Measurements from ENCODE around the gene DOCK1. TPM values are rescaled to one million over a fixed set of nuclear protein-coding genes. Genes with fewer than 3 reads are reported as not detected.

Gene DOCK1
- total RNA-seq, 2 experiments from 2014 or later = 0.14 to 0.18 TPM

DNA sequence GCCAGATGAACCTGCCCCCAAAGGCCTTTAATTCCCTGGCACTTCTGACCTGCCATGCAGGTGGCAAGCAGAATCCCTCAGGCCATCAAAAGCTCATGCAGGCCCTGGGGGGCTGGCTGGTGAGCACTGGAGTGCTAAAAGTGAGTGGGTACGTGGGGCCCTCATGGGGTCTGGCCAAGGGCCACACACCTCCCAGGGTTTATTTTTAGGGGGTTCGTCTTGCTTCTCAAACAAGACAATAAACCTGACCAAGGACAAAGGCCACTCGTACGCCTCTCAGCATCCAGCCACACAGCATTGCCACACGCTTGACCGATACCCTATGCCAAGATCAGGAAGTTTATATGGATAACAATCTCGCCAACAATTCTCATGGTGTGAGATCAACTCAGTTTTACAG lies 33.1 kb upstream of the DOCK1 start:
- TF ChIP-seq, protein P1, sequence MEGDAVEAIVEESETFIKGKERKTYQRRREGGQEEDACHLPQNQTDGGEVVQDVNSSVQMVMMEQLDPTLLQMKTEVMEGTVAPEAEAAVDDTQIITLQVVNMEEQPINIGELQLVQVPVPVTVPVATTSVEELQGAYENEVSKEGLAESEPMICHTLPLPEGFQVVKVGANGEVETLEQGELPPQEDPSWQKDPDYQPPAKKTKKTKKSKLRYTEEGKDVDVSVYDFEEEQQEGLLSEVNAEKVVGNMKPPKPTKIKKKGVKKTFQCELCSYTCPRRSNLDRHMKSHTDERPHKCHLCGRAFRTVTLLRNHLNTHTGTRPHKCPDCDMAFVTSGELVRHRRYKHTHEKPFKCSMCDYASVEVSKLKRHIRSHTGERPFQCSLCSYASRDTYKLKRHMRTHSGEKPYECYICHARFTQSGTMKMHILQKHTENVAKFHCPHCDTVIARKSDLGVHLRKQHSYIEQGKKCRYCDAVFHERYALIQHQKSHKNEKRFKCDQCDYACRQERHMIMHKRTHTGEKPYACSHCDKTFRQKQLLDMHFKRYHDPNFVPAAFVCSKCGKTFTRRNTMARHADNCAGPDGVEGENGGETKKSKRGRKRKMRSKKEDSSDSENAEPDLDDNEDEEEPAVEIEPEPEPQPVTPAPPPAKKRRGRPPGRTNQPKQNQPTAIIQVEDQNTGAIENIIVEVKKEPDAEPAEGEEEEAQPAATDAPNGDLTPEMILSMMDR (IDR thresholded peaks at IDR 0.05) = no peak
- intact Hi-C loops (cut with micrococcal nuclease) = no loop called here
- Mint-ChIP-seq H3K4me1 (ENCODE audit: low read depth) (no peaks in the 10 kb centered on the region), H3K27ac (no peak overlapping the region), H3K36me3 (ENCODE audit: low read depth) (no peaks in the 10 kb centered on the region), H3K27me3 (no peaks in the 10 kb centered on the region), H3K4me3 (no peak overlapping the region), H3K9me3 (peaks cover 1% of the 10 kb centered on the region)
- ChIA-PET POLR2A (no interaction called here), CTCF (no interaction called here)
- DNase-seq (no peak), ATAC-seq (no peak)

DNA sequence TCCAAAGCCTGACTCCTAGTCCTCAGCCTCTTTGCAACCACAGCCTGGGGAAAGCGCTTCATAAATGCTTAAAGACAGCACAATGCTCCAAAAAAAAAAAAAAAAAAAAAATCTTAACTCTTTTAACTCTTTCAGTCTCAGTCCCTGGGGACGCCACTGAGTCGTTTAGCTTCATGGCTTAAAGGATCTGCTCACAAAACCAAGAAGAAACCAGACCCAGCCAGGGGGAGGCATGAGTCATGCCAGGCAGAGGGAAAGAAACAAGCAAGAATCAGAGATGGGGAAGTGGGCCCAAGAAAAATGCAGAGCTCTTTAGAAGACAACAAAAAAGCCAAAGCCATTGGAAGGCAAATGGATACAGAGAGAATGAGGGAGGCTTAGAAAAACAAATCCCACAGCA lies 32.5 kb upstream of the DOCK1 start:
- Mint-ChIP-seq H3K4me3 (no peak overlapping the region), H3K27me3 (no peaks in the 10 kb centered on the region), H3K4me1 (ENCODE audit: low read depth) (no peaks in the 10 kb centered on the region), H3K27ac (no peak overlapping the region), H3K36me3 (ENCODE audit: low read depth) (no peaks in the 10 kb centered on the region), H3K9me3 (peaks cover 1% of the 10 kb centered on the region)
- TF ChIP-seq, protein P1 (IDR thresholded peaks at IDR 0.05) = no peak
- ATAC-seq (no peak), DNase-seq (no peak)
- POLR2A ChIA-PET = no interaction called here
- CTCF ChIA-PET = no interaction called here
- intact Hi-C loops (cut with micrococcal nuclease) = no loop called here

DNA sequence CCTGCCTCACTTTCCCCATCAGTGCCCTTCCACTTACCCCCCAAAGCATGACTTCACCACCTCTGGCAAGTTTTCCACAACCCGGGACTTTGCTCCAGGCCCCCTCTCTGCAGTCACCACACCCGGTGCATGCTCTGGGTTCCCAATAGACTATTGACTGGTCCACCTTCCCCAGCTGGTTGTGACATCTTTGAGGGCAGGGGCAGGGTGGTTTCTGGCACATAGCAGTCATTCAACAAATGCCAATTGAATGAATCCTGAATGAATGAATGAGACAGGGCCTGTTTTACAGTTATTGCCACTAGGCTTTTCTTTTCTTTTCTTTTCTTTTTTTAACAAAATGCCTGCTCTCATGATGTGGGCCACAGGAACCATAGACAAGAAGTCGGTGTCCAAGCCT lies 28.8 kb upstream of the DOCK1 start:
- no peak for DNase-seq
- intact Hi-C loops (cut with micrococcal nuclease) = no loop called here
- TF ChIP-seq, protein P1 (IDR thresholded peaks at IDR 0.05) = no peak
- Mint-ChIP-seq H3K9me3 (peaks cover 7% of the 10 kb centered on the region), H3K4me3 (no peak overlapping the region), H3K4me1 (ENCODE audit: low read depth) (no peaks in the 10 kb centered on the region), H3K27ac (no peak overlapping the region), H3K27me3 (peaks cover 1% of the 10 kb centered on the region), H3K36me3 (ENCODE audit: low read depth) (no peaks in the 10 kb centered on the region)
- ChIA-PET POLR2A (no interaction called here), CTCF (no interaction called here)
- no peak for ATAC-seq

DNA sequence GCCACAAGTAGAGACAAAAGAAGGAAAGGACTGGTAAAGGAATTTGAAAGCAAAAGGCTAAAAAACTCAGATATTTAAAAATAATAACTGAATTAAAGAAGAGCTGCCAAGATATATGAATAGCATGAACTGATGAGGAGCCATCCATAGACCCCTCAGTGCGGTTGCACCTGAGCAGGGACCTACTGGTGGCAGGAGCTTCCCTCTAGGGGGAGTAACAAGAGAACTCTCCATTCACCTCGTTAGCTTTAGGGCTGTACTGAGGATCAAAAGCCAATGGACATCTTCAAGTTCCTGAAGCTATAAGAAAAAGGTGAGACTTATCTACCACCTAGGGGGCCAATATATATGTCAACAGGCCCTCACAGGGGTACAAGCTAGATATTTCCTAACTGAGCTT lies 27.8 kb upstream of the DOCK1 start:
- H3K4me3 Mint-ChIP-seq = no peak overlapping the region
- no peaks in the 10 kb centered on the region for H3K4me1 Mint-ChIP-seq (ENCODE audit: low read depth)
- ChIA-PET CTCF (no interaction called here), POLR2A (no interaction called here)
- TF ChIP-seq, protein P1 (IDR thresholded peaks at IDR 0.05) = no peak
- ATAC-seq (no peak), DNase-seq (no peak)
- H3K27ac Mint-ChIP-seq = no peak overlapping the region
- H3K27me3 Mint-ChIP-seq = peaks cover 1% of the 10 kb centered on the region
- intact Hi-C loops (cut with micrococcal nuclease) = no loop called here
- no peaks in the 10 kb centered on the region for H3K36me3 Mint-ChIP-seq (ENCODE audit: low read depth)
- H3K9me3 Mint-ChIP-seq = peaks cover 9% of the 10 kb centered on the region

DNA sequence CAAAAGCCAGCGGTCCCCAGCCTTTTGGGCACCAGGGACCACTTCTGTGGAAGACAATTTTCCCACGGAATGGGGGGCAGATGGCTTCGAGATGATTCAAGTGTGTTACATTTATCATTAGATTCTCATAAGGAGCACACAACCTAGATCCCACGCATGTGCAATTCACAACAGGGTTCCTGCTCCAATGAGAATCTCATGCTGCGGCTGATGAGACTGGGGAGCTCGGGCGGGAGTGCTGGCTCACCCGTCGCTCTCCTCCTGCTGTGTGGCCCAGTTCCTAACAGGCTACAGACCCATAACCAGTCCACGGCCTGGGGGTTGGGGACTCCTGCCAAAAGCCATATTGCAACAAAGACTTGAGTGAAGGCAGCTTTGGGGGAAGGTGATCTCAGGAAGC lies 26.6 kb upstream of the DOCK1 start:
- H3K27ac Mint-ChIP-seq = no peak overlapping the region
- TF ChIP-seq, protein P1 (IDR thresholded peaks at IDR 0.05) = no peak
- POLR2A ChIA-PET = no interaction called here
- DNase-seq = no peak
- H3K27me3 Mint-ChIP-seq = peaks cover 1% of the 10 kb centered on the region
- intact Hi-C loops (cut with micrococcal nuclease) = no loop called here
- H3K9me3 Mint-ChIP-seq = peaks cover 9% of the 10 kb centered on the region
- H3K4me3 Mint-ChIP-seq = no peak overlapping the region
- H3K4me1 Mint-ChIP-seq (ENCODE audit: low read depth) = no peaks in the 10 kb centered on the region
- CTCF ChIA-PET = no interaction called here
- no peak for ATAC-seq
- H3K36me3 Mint-ChIP-seq (ENCODE audit: low read depth) = no peaks in the 10 kb centered on the region
